PC-9 (cell line): ENCODE data around the gene OR1S1. TPM values are rescaled to one million over a fixed set of nuclear protein-coding genes. Genes with fewer than 3 reads are reported as not detected.
A peak's percentile ranks its signal among the peaks of the same experiment; 100 is the strongest.

ENCODE experiments used
- BruUV-seq: library from RNA; stranded (reverse); fragments of 400-500 nt; replicated peaks from 2 replicates; lab custom pipeline; 2021; lab: Mats Ljungman, UMichigan
- CTCF ChIA-PET: fragments of 300-600 bp; sonication (Branson Sonifier 250); formaldehyde crosslinking; loops from one replicate; lab custom pipeline; 2022; ENCODE audit warnings: antibody characterized with exemption; lab: Charles Lee
- POLR2A ChIA-PET: fragments of 300-600 bp; sonication (Branson Sonifier 250); formaldehyde crosslinking; loops from one replicate; lab custom pipeline; 2022; ENCODE audit warnings: antibody characterized with exemption; ENCODE audit not compliant: unreplicated experiment; lab: Charles Lee
- DNase-seq, 2 experiments: peaks; one replicate each; pipeline versions ENCODE4 v3.0.0 to v3.0.0-alpha.2; 2015 to 2022; ENCODE audit warnings: mixed read lengths in 1 of 2
- H2AFZ ChIP-seq: fragments of 200-600 bp; sonication (generic); 2 replicates; pipeline ENCODE4 v1.8.1; 2017; ENCODE audit warnings: antibody characterized with exemption
- H3F3A ChIP-seq: fragments of 200-600 bp; sonication (generic); 2 replicates; pipeline ENCODE4 v1.8.1; 2017; ENCODE audit warnings: antibody characterized with exemption, mild to moderate bottlenecking, low read depth; ENCODE audit not compliant: insufficient read depth
- H3K27ac ChIP-seq: fragments of 200-600 bp; sonication (generic); 2 replicates; pipeline ENCODE4 v1.6.1; 2016; ENCODE audit warnings: mixed run types
- H3K27me3 ChIP-seq: fragments of 200-600 bp; sonication (generic); 2 replicates; pipeline ENCODE4 v1.6.1; 2016; ENCODE audit warnings: low read depth, mixed run types; ENCODE audit not compliant: insufficient read depth
- H3K36me3 ChIP-seq: fragments of 200-600 bp; sonication (generic); 2 replicates; pipeline ENCODE4 v1.6.1; 2016; ENCODE audit warnings: low read depth, mixed run types
- H3K4me1 ChIP-seq: fragments of 200-600 bp; sonication (generic); replicated peaks from 2 replicates; pipeline ENCODE4 v1.6.1; 2016; ENCODE audit warnings: mixed run types; ENCODE audit not compliant: insufficient read depth
- H3K4me2 ChIP-seq: fragments of 200-600 bp; sonication (generic); 2 replicates; pipeline ENCODE4 v1.6.1; 2017; ENCODE audit warnings: mixed run types
- H3K4me3 ChIP-seq: fragments of 200-600 bp; sonication (generic); 2 replicates; pipeline ENCODE4 v1.6.1; 2016; ENCODE audit warnings: mixed run types
- H3K79me2 ChIP-seq: fragments of 200-600 bp; sonication (generic); 2 replicates; pipeline ENCODE4 v1.6.1; 2017; ENCODE audit warnings: low read depth, mixed run types
- H3K9me2 ChIP-seq: fragments of 200-600 bp; sonication (generic); 2 replicates; pipeline ENCODE4 v1.8.1; 2017; ENCODE audit warnings: mild to moderate bottlenecking; ENCODE audit not compliant: insufficient read depth
- H3K9me3 ChIP-seq: fragments of 200-600 bp; sonication (generic); 2 replicates; pipeline ENCODE4 v1.8.1; 2016; ENCODE audit warnings: low read depth; ENCODE audit not compliant: insufficient read depth
- H4K20me1 ChIP-seq: fragments of 200-600 bp; sonication (generic); 2 replicates; pipeline ENCODE4 v1.8.1; 2017; ENCODE audit not compliant: insufficient read depth
- CTCF ChIP-seq: fragments of 200-600 bp; sonication (generic); conservative IDR thresholded peaks from 2 replicates; pipeline ENCODE4 v1.6.1; 2017; ENCODE audit warnings: mixed run types, antibody characterized with exemption, mild to moderate bottlenecking, moderate library complexity
- EZH2 ChIP-seq: fragments of 200-600 bp; sonication (generic); IDR thresholded peaks from 2 replicates; pipeline ENCODE4 v1.8.0; 2017; ENCODE audit warnings: antibody characterized with exemption, low read depth
- intact Hi-C: fragments of 100-400 bp; cut with micrococcal nuclease; formaldehyde crosslinking; loops from one replicate; pipeline ENCODE4 v1.10.0; 2022; ENCODE audit not compliant: unreplicated experiment
- total RNA-seq: library from RNA; stranded (reverse); gene quantifications from 2 replicates; pipeline ENCODE4 v1.2.3, GENCODE V29; 2021

Gene OR1S1
- total RNA-seq, 1 experiment from 2014 or later: not detected

GRCh38 chr11:58199271-58199670 is 13.2 kb upstream of the OR1S1 start:
- intact Hi-C loops: no loop called here

GRCh38 chr11:58204042-58204441 is 8.5 kb upstream of the OR1S1 start, which contains the start of gene OR1S2:
Gene OR1S2 (minus strand): TSS chr11:58204142. CDS start chr11:58204142, 0 bp downstream.
- no peaks in the 10 kb centered on the region for H3F3A ChIP-seq
- H3K9me2 ChIP-seq: no peaks in the 10 kb centered on the region
- H2AFZ ChIP-seq: no peak within 1 kb of the TSS
- H3K9me3 ChIP-seq: no peaks in the 10 kb centered on the region
- no peaks in the 10 kb centered on the region for H3K36me3 ChIP-seq
- intact Hi-C loops: no loop called here
- POLR2A ChIA-PET: no interaction called here
- no peaks in the 10 kb centered on the region for H3K79me2 ChIP-seq
- H3K4me2 ChIP-seq: no peak within 1 kb of the TSS
- no peaks in the 10 kb centered on the region for H3K4me1 ChIP-seq
- CTCF ChIA-PET: no interaction called here
- DNase-seq: no peak
- H3K27me3 ChIP-seq: no peaks in the 10 kb centered on the region
- H3K4me3 ChIP-seq: no peak within 1 kb of the TSS
- H3K27ac ChIP-seq: no peak within 1 kb of the TSS
- H4K20me1 ChIP-seq: no peaks in the 10 kb centered on the region
- no TSS peak for BruUV-seq
- TF ChIP-seq CTCF (no peak), EZH2 (no peak)

More at GRCh38 chr11:58199271-58199670, 13.2 kb upstream of the OR1S1 start:
- no peak overlapping the region for H3K27ac ChIP-seq
- H3K4me3 ChIP-seq: no peak overlapping the region
- no peaks in the 10 kb centered on the region for H4K20me1 ChIP-seq
- BruUV-seq: no TSS peak
- no peaks in the 10 kb centered on the region for H3F3A ChIP-seq
- DNase-seq: peak in 1 of 2 experiments; percentile 16
- H3K4me2 ChIP-seq: no peak overlapping the region
- H3K4me1 ChIP-seq: no peaks in the 10 kb centered on the region
- ChIA-PET POLR2A (no interaction called here), CTCF (no interaction called here)
- H3K9me2 ChIP-seq: no peaks in the 10 kb centered on the region
- H3K79me2 ChIP-seq: no peaks in the 10 kb centered on the region
- H2AFZ ChIP-seq: no peak overlapping the region
- H3K36me3 ChIP-seq: no peaks in the 10 kb centered on the region
- TF ChIP-seq CTCF (no peak), EZH2 (no peak)
- no peaks in the 10 kb centered on the region for H3K9me3 ChIP-seq
- no peaks in the 10 kb centered on the region for H3K27me3 ChIP-seq

GRCh38 chr11:58216476-58216875 is 4.0 kb downstream of the OR1S1 start:
- intact Hi-C loops: no loop called here
- Histone ChIP-seq H3F3A (no peaks in the 10 kb centered on the region), H3K4me3 (no peak overlapping the region), H3K27me3 (0 out of 2 replicates have a peak, but pooled peaks cover 5% of the 10 kb centered on the region), H3K79me2 (no peaks in the 10 kb centered on the region), H3K4me2 (no peak overlapping the region), H3K9me3 (no peaks in the 10 kb centered on the region), H4K20me1 (no peaks in the 10 kb centered on the region), H3K9me2 (no peaks in the 10 kb centered on the region), H3K27ac (no peak overlapping the region), H2AFZ (no peak overlapping the region), H3K4me1 (no peaks in the 10 kb centered on the region), H3K36me3 (no peaks in the 10 kb centered on the region)
- ChIA-PET CTCF (no interaction called here), POLR2A (no interaction called here)
- TF ChIP-seq EZH2 (no peak), CTCF (no peak)
- BruUV-seq: no TSS peak
- DNase-seq: no peak
